GM21381 (cell line): Measurements from ENCODE around the gene DVL2.
"Not testable (repeated sequence)": the region's sequence is repeated elsewhere in the genome, so short reads cannot be mapped to it uniquely, and the experiment has no call there.

Experiments
- ATAC-seq: cut with Tn5 transposase; IDR thresholded peaks from one replicate; pipeline ENCODE4 v1.9.1; 2021; ENCODE audit warnings: mild to moderate bottlenecking, moderate library complexity; ENCODE audit not compliant: unreplicated experiment

Gene DVL2

GRCh38 chr17:7204336-7204735 lies 30.0 kb downstream of the DVL2 start:
- no peak for ATAC-seq

- ATAC-seq = no peak
Measured at GRCh38 chr17:7203391-7203790, 30.9 kb downstream of the DVL2 start.

DNA sequence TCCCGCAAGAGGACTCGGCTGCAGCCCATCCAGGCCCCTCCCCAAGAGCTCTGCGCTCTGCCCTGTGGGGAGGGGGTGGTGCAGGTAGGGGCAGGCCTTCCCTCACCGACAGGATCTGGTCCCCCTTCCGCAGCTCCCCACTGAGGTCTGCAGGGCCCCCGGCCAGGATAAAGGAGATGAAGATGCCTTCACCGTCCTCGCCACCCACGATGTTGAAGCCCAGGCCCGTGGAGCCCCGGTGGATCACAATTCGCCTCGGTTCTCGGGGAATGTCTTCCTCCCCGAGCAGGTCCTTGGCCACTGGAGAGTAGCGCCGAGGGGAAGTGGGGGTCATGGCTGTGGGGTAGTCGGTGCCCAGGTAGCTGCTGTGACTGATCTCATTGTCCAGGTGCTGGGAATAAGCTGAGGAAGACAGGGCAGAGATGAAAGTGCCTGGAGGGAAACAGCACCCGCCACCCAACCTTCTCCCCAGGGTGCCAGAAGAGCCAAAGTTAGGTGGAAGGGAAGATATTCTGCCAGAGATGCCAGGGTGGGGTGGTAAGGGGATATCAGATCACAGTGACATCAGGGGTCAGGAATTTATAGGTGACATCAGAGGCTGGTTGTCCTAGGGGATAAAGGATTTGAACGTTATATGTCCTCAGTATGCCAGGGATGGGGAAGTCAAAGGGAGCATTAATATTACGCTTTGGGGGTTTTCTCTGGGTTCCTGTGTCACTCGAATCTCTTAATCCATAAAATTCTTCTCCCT lies 37.5 kb downstream of the DVL2 start:
- no peak for ATAC-seq

GRCh38 chr17:7195971-7196370 lies 38.3 kb downstream of the DVL2 start:
- ATAC-seq = no peak

- no peak for ATAC-seq
Measured at GRCh38 chr17:7192271-7192937, 41.9 kb downstream of the DVL2 start.

DNA sequence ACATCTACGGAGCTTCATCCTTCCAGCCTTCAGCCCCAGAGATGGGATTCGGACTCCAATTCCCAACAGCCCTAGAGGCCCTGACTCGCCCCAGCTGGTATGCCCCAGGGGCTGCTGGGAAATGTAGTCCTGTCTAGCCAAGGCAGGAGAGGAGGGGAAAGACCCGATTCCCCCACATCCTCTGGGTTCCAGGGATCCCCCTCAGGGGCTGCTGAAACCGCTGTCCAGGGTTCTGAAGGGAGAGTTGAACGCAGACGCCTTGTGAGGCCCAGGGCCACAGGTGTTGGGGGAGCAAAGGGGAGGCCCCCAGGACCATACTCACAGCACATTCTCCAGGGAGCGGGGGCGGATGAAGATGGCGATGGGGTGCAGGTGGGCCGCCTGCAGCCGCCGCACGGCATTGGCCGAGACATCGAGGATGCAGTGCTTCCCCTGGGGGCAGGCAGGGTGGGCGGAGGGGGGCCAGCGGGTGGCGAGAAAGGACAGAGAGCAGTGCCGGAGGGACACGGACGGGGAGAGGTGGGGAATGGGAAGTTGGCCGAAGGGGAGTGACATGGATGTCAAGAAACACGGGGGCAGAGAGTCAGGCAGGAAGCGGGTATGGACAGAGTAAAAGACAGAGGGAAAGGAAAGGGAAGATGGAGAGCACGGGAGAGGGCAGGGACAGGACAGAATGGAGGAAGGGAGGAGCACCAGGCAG lies 42.6 kb downstream of the DVL2 start:
- ATAC-seq = no peak

DNA sequence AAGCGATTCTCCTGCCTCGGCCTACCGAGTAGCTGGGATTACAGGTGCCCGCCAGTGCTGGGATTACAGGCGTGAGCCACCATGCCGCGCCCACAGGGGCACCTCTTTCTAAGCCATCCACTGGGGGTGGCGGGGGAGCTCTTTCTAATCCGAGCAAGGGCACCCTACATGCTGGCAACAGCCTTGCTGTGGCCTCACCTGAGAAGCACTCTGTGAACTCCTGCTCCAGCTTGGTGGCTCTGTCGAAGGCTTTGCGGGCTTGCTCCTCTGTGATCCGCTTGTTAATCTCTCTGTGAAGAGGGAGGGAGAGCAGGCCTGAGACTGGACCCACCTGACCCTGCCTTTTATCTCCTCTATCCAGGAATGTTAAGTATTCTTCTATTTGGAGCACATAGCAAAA lies 43.2 kb downstream of the DVL2 start:
- no peak for ATAC-seq

DNA sequence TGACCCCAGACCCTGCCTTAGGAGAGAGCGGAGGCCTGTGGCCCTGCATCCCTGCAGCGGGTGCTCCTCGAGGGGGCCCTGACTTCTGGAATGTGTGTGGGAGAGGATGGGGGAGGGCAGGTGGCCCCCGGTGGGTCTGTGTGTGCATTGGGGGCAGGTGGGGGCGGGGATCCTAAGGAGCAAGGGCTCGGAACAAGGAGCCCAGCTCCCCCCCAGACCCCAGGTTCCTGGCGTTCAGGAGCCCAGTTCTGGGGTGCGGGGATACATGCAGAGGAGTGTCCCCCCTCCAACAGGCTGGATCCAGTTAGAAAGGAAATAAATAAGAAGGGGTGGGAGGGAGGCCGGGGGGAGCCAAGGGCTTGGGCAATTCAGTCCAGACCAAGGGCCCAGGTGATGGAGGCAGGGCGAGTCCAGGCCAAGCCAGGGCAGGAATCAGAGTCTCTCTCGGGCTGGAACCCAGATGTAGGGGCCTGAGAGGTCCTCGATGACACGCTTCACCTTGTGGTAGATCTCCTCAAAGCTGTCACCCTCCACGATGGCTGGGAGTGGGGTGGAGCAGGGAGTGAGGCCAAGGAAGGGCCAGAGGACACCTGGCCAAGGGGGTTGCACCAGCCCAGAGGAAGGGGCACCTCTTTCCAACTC lies 43.9 kb downstream of the DVL2 start:
- ATAC-seq = no peak

GRCh38 chr17:7186241-7186640 lies 48.1 kb downstream of the DVL2 start:
- ATAC-seq = no peak

DNA sequence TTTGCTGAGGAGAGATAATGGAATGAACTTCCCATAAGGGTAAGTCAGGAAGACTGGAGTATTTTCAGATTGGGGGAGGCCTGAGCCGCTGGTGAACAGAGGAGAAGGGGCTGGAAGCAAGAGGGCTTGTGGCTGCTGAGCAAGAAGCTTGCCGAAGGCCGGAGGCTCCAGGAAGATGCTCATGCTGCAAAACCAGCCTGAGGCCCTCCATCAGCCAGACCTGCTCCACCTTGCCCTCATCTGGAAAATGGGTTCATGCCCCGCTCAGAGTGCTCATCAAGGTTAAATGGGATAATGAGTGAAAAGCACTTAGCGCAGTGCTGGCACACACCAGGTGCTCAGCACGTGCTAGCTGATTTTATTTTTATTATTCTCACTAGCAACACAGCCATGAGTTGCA lies 49.7 kb downstream of the DVL2 start:
- ATAC-seq = no peak

DNA sequence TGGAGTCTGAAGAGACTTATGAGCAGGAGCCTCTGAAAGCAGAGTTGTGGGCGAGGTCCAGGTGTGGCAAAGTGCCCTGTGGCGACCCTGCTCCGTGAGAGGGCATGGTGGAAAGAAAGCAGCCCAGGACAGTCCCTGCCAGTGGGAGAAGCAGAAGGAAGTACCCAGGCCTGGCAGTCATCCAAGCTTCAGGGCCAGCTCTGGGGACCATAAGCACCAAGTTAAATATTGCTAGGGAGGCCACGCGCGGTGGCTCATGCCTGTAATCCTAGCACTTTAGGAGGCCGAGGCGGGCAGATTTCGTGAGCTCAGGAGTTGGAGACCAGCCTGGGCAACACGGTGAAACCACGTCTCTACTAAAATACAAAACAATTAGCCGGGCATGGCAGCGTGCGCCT lies 50.2 kb downstream of the DVL2 start:
- ATAC-seq = no peak

DNA sequence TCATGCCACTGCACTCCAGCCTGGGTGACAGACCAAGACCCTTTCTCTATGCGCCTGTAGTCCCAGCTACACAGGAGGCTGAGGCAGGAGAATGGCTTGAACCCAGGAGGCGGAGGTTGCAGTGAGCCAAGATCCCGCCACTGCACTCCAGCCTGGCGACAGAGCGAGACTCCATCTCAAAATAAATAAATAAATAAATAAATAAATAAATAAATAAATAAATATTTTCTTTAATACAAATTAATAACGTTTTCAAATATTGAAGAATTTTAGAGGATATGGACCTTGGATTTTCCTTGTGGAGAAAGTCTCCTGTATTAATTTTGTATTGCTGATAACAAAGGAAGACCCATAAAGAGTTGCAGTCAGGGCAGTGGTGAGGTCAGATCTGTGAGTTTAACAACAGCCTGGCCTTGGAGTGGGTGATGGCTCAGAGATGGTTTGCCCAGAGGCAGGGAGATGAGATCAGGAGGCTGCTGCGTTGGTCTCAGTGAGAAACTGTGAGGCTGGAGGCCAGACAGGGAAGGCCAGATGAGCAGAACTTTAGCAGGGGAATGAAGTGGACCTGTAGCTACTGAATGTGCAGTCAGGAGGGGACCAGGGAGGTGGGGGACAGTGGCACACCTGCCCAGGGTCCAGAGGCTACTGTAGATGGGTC lies 50.8 kb downstream of the DVL2 start:
- ATAC-seq = no peak

GRCh38 chr17:7182101-7182500 lies 52.2 kb downstream of the DVL2 start:
- not testable (repeated sequence) for ATAC-seq

DNA sequence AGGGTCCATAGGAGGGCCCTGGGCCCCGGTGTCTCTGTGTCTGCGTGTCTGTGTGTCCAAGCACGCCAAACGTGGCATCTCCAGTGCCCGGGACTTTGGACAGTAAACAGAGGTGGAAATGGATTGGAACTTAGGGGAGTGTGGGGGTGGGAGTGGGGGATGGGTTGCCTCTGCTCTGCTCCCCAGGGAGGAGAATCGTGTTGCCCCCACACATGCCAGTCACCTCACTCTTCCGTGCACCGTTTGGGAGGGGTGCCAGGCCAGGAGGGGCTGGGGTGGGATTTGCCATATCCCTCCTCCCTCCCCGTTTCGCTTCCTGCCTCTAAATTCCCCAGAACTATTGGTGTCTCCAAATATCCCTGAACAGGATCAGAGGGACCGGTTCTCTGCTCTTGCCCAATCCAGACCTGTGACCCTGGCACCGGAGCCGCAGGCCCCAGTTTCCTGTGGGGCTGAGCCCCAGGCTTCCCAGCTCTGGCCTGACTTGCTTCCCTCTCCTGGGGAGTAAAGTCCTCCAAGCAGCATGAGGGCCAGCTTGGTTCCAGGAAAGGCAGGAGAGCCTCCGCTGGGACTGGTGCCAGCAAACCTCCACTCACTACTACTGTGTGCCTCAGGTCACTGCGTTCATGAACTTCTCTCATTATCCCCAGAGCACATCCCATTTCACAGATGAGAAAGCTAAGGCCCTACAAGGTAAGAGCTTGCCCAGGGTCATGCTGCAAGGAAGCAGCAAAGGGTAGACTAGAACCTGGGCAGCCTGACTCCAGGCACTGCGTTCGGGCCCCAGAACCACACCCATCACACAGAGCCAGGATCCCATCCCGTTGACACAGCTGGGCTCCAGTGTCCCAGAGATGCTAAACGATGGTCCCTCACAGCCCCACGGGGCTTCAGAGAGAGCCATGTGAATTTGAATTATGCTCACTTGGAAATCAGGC lies 54.7 kb downstream of the DVL2 start, which contains the start of gene ASGR1:
Gene ASGR1 (minus strand): TSS at position 54 of the 938 bp plus-strand sequence. CDS start 807 bp downstream, outside the sequence.
- ATAC-seq = no peak

DNA sequence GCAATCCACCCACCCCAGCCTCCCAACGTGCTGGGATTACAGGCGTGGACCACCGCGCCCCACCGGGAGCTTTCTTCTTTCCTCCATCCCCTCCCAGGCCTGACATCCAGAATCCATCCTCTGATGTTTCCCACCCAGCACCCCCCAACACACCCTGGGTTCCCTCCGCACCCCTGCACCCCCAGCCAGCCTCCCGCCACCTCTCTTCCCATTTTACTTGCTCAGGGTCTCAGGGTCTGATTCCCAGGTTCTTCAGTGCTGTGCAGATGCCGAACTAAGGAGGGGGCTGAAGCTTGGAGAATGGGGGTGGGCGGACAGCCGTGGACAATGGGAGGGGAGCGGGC lies 55.4 kb downstream of the DVL2 start:
- ATAC-seq = no peak

DNA sequence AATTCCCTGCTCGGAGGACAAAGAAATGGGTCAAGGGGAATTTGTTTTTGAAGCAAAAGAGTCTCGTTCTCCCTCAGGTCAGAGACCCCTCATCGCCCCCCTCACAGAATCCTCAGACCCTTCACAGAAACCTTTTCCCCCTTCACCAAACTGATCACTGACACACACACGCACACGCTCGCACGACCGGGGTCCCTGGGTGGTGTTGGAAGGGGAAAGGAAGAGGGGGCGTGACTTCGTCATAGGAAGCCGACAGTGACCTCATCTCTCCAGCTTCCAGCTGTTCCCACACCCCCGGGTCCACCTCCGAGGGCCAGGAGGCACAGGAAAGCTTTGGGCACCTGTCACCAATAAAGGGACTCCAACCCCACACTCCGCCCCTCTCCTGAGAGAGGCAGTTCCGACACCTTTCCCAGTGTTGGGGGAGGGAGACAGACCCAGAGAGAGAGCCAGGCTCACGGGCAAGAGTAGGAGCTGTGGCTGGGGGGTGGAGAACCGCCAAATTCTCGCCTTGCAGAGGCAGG lies 56.3 kb downstream of the DVL2 start:
- ATAC-seq = no peak

- ATAC-seq = no peak
Measured at GRCh38 chr17:7177191-7177953, 56.9 kb downstream of the DVL2 start.

- no peak for ATAC-seq
Measured at GRCh38 chr17:7176841-7177190, 57.5 kb downstream of the DVL2 start.
